Measurements from ENCODE around the gene PDE4A. TPM values are rescaled to one million over a fixed set of nuclear protein-coding genes. Genes with fewer than 3 reads are reported as not detected.

PDE4A gene
- total and polyA plus RNA-seq, 2 of the 13 experiments (the other 11 are each of a cell fraction or from before 2014, with no cell fraction given): 1.1 to 4.1 TPM

DNA sequence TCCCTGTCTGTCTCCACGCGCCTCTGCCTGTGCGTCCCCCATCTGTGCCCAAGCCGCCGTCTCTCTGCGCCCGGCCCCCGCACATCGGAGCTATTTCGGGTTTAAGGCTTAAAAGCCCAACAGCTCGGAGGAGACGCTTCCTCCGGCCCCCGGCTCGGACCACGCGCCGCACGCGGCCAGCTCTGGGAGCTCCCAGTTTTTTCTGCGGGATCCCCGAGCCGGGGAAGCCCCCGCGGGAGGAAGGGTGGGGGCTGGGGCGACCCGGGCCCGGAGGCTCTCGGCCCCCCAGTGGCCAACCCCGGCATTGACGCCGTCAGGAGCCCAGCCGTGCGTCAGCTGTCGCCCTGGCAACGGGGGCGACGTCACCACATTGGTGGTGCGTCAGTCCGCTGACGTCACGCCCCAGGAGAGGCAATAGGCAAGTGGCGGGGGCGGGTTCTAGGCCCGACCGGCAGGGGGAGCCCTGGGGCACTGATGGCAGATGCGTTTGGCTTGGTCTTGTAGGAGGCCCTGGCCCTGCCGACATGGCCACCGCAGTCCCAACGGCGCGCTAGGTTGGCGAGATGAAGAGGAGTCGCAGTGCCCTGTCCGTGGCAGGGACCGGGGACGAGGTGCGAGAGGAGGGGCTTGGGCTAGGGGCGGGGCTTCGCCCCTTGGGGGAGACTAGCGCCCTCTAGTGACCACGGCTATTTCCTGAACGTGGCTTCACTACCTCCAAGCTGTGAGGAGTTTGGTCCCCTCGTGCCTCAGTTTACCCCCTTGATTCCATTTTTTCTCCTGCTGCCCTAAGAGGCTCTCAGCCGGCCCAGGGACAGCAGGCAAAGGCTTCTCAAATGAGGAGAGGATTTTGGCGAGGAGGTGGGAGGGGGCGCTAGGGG is 3.7 kb upstream of the PDE4A start (continued):
- TF ChIP-seq, protein P1, sequence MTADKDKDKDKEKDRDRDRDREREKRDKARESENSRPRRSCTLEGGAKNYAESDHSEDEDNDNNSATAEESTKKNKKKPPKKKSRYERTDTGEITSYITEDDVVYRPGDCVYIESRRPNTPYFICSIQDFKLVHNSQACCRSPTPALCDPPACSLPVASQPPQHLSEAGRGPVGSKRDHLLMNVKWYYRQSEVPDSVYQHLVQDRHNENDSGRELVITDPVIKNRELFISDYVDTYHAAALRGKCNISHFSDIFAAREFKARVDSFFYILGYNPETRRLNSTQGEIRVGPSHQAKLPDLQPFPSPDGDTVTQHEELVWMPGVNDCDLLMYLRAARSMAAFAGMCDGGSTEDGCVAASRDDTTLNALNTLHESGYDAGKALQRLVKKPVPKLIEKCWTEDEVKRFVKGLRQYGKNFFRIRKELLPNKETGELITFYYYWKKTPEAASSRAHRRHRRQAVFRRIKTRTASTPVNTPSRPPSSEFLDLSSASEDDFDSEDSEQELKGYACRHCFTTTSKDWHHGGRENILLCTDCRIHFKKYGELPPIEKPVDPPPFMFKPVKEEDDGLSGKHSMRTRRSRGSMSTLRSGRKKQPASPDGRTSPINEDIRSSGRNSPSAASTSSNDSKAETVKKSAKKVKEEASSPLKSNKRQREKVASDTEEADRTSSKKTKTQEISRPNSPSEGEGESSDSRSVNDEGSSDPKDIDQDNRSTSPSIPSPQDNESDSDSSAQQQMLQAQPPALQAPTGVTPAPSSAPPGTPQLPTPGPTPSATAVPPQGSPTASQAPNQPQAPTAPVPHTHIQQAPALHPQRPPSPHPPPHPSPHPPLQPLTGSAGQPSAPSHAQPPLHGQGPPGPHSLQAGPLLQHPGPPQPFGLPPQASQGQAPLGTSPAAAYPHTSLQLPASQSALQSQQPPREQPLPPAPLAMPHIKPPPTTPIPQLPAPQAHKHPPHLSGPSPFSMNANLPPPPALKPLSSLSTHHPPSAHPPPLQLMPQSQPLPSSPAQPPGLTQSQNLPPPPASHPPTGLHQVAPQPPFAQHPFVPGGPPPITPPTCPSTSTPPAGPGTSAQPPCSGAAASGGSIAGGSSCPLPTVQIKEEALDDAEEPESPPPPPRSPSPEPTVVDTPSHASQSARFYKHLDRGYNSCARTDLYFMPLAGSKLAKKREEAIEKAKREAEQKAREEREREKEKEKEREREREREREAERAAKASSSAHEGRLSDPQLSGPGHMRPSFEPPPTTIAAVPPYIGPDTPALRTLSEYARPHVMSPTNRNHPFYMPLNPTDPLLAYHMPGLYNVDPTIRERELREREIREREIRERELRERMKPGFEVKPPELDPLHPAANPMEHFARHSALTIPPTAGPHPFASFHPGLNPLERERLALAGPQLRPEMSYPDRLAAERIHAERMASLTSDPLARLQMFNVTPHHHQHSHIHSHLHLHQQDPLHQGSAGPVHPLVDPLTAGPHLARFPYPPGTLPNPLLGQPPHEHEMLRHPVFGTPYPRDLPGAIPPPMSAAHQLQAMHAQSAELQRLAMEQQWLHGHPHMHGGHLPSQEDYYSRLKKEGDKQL (CRISPR knock-in tag; IDR thresholded peaks at IDR 0.05; ENCODE audit: low read depth): peak; percentile 40
- TF ChIP-seq HNRNPH1 (optimal IDR thresholded peaks at IDR 0.05; ENCODE audit: low read depth, low read length) (no peak), MLXIP (CRISPR knock-in tag; IDR thresholded peaks at IDR 0.05; ENCODE audit: borderline replicate concordance) (no peak), HOXA3 (CRISPR knock-in tag; IDR thresholded peaks at IDR 0.05) (peak; percentile 100), MYPOP (CRISPR knock-in tag; IDR thresholded peaks at IDR 0.05) (no peak), RFXANK (CRISPR knock-in tag; IDR thresholded peaks at IDR 0.05) (peak; percentile 88), ZNF773 (CRISPR knock-in tag; IDR thresholded peaks at IDR 0.05; ENCODE audit: borderline replicate concordance) (no peak), ZNF616 (CRISPR knock-in tag; IDR thresholded peaks at IDR 0.05; ENCODE audit: low read depth) (no peak), MXD4 (CRISPR knock-in tag; IDR thresholded peaks at IDR 0.05) (peak; percentile 69; the same call in 1 of the 2 replicates), ZNF766 (CRISPR knock-in tag; IDR thresholded peaks at IDR 0.05; ENCODE audit: borderline replicate concordance) (0 out of 2 replicates have a peak, but pooled peaks have one; percentile 50), ZNF691 (CRISPR knock-in tag; IDR thresholded peaks at IDR 0.05; ENCODE audit: borderline replicate concordance, low read depth) (0 out of 2 replicates have a peak, but pooled peaks have one; percentile 37), MIER3 (CRISPR knock-in tag; IDR thresholded peaks at IDR 0.05; ENCODE audit: borderline replicate concordance) (peak; percentile 78; the same call in 1 of the 2 replicates), SNRNP70 (IDR thresholded peaks at IDR 0.05; ENCODE audit: low read depth, low read length) (no peak), SRSF9 (IDR thresholded peaks at IDR 0.05; ENCODE audit: borderline replicate concordance, insufficient read depth, low read depth, low read length, poor library complexity, severe bottlenecking) (no peak), GMEB1 (CRISPR knock-in tag; IDR thresholded peaks at IDR 0.05; ENCODE audit: borderline replicate concordance) (peak; percentile 64; the same call in 1 of the 2 replicates)
